CD8-positive, alpha-beta memory T cell (primary cell): ENCODE data around the gene SBK2. TPM values are rescaled to one million over a fixed set of nuclear protein-coding genes. Genes with fewer than 3 reads are reported as not detected.
"Not testable (repeated sequence)": the region's sequence is repeated elsewhere in the genome, so short reads cannot be mapped to it uniquely, and the experiment has no call there.

Experiments
- CTCF ChIA-PET: fragments of 350-600 bp; sonication (Branson Sonifier 250); formaldehyde crosslinking; loops from one replicate; lab custom pipeline; 2021; ENCODE audit warnings: antibody characterized with exemption; lab: Charles Lee
- POLR2A ChIA-PET: fragments of 350-600 bp; sonication (Branson Sonifier 250); formaldehyde crosslinking; loops from one replicate; lab custom pipeline; 2021; ENCODE audit warnings: antibody characterized with exemption; lab: Charles Lee
- DNase-seq, 5 donors: peaks; one replicate each; pipeline versions ENCODE4 v3.0.0 to v3.0.0-alpha.2; 2020 to 2022; ENCODE audit warnings: mixed read lengths in 1 of 5
- H3K27ac ChIP-seq: one replicate; pipeline ENCODE4 v1.7.0; 2013; ENCODE audit warnings: low read depth, mild to moderate bottlenecking, low read length, moderate library complexity
- H3K27me3 ChIP-seq: 2 replicates; pipeline ENCODE4 v1.7.0; 2013; ENCODE audit warnings: low read length, mild to moderate bottlenecking; ENCODE audit not compliant: insufficient read depth, poor library complexity, severe bottlenecking
- H3K36me3 ChIP-seq: 2 replicates; pipeline ENCODE4 v1.7.0; 2013; ENCODE audit warnings: mild to moderate bottlenecking, low read length, moderate library complexity; ENCODE audit not compliant: insufficient read depth
- H3K4me1 ChIP-seq: 2 replicates; pipeline ENCODE4 v1.7.0; 2013; ENCODE audit warnings: mild to moderate bottlenecking, low read length, moderate library complexity; ENCODE audit not compliant: insufficient read depth
- H3K4me3 ChIP-seq: 2 replicates; pipeline ENCODE4 v1.7.0; 2013; ENCODE audit warnings: mild to moderate bottlenecking, low read length
- H3K9me3 ChIP-seq: 2 replicates; pipeline ENCODE4 v1.7.0; 2013; ENCODE audit warnings: mild to moderate bottlenecking, low read length
- H3K27ac Mint-ChIP-seq, 8 donors: one replicate each; pipeline ENCODE4 v1.8.0; 2020 to 2021; ENCODE audit warnings: mixed read lengths in 8 of 8, mild to moderate bottlenecking in 6 of 8, inconsistent platforms in 3 of 8, moderate library complexity in 3 of 8
- H3K27me3 Mint-ChIP-seq, 2 donors: one replicate each; pipeline ENCODE4 v1.8.0; 2020 to 2021; ENCODE audit warnings: mixed read lengths in 2 of 2, mild to moderate bottlenecking in 1 of 2, moderate library complexity in 1 of 2
- H3K36me3 Mint-ChIP-seq, 3 donors: one replicate each; pipeline ENCODE4 v1.8.0; 2020 to 2021; ENCODE audit warnings: mixed read lengths in 3 of 3, inconsistent platforms in 1 of 3, mild to moderate bottlenecking in 1 of 3
- H3K4me1 Mint-ChIP-seq, 3 donors: one replicate each; pipeline ENCODE4 v1.8.0; 2020 to 2021; ENCODE audit warnings: mixed read lengths in 3 of 3, inconsistent platforms in 1 of 3, mild to moderate bottlenecking in 1 of 3
- H3K4me3 Mint-ChIP-seq, 7 donors: one replicate each; pipeline ENCODE4 v1.8.0; 2020 to 2021; ENCODE audit warnings: mixed read lengths in 7 of 7, mild to moderate bottlenecking in 6 of 7, moderate library complexity in 4 of 7, inconsistent platforms in 2 of 7
- H3K9me3 Mint-ChIP-seq, 5 donors: one replicate each; pipeline ENCODE4 v1.8.0; 2020 to 2022; ENCODE audit warnings: mixed read lengths in 5 of 5, mild to moderate bottlenecking in 3 of 5, moderate library complexity in 2 of 5, inconsistent platforms in 1 of 5
- polyA plus RNA-seq: library from polyadenylated mRNA; unstranded; fragments of 300-500 nt; fragmentation: Illumina TruSeq; gene quantifications from one replicate; pipeline ENCODE4 v1.2.3, GENCODE V29; 2021
- total RNA-seq, 2 experiments: library from RNA; stranded (reverse); gene quantifications; one replicate each; pipeline ENCODE4 v1.2.3, GENCODE V29; 2021

SBK2 gene
- total RNA-seq (not detected), polyA plus RNA-seq (not detected)

- Mint-ChIP-seq H3K27ac (no peak within 1 kb of the TSS), H3K9me3 (no peaks in the 10 kb centered on the region), H3K27me3 (peaks cover 0 to 6% of the 10 kb centered on the region in 2 donors), H3K4me1 (no peaks in the 10 kb centered on the region), H3K36me3 (no peaks in the 10 kb centered on the region), H3K4me3 (no peak within 1 kb of the TSS)
- no peaks in the 10 kb centered on the region for H3K9me3 ChIP-seq
- no peaks in the 10 kb centered on the region for H3K4me1 ChIP-seq
- H3K36me3 ChIP-seq: no peaks in the 10 kb centered on the region
- no peak for DNase-seq
- no peaks in the 10 kb centered on the region for H3K27me3 ChIP-seq
- POLR2A ChIA-PET: no interaction called here
- no peak within 1 kb of the TSS for H3K4me3 ChIP-seq
- H3K27ac ChIP-seq: no peak within 1 kb of the TSS
- CTCF ChIA-PET: no interaction called here
Observed at GRCh38 chr19:55536951-55537740, at the start of gene SBK2. SBK2 (minus strand) TSS chr19:55537133; CDS start chr19:55536294, 839 bp downstream.

- Histone ChIP-seq H3K4me3 (peak overlapping the region; percentile 34), H3K27me3 (no peaks in the 10 kb centered on the region), H3K36me3 (no peaks in the 10 kb centered on the region), H3K27ac (no peak overlapping the region), H3K9me3 (no peaks in the 10 kb centered on the region), H3K4me1 (peaks cover 34% of the 10 kb centered on the region)
- H3K4me3 Mint-ChIP-seq: peak overlapping the region; percentile 61 to 91 (median 76)
- CTCF ChIA-PET: interaction anchor here (2.2 kb wide), 1 partner anchor 20 kb away, joined by 7 read pairs; the partner anchor contains the start of gene ZNF865
- POLR2A ChIA-PET: interaction anchor here (0.6 to 1.4 kb wide), 3 partner anchors 49 to 469 kb away, joined by 3 to 4 read pairs (median 3); partner anchors contain the start of gene U2AF2
- DNase-seq: peak in 3 of 5 donors; percentile 40 to 62 (median 48)
- H3K27me3 Mint-ChIP-seq: peaks cover 8% of the 10 kb centered on the region in 2 donors
- H3K36me3 Mint-ChIP-seq: no peaks in the 10 kb centered on the region
- H3K27ac Mint-ChIP-seq: peak overlapping the region in 7 of 8 donors; percentile 50 to 95 (median 77)
- no peaks in the 10 kb centered on the region for H3K9me3 Mint-ChIP-seq
- peaks cover 33 to 45% (median 38%) of the 10 kb centered on the region in 3 donors for H3K4me1 Mint-ChIP-seq
Observed at GRCh38 chr19:55585658-55586339, 48.9 kb upstream of the SBK2 start.

DNA sequence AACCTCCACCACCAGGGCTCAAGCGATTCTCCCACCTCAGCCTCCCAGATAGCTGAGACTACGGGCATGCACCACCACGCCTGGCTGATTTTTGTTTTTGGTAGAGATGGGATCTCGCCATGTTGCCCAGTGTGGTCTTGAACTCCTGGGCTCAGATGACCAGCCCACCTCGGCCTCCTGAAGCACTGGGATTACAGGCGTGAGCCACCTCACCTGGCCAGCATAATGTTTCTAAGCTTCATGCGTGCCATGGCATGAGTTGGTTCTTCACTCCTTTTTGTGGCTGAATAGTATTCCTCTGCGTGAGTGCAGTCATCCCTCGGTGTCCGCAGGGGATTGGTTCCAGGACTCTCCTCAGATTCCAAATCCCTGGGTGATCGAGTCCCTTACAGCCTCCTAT lies 47.9 kb upstream of the SBK2 start:
- Mint-ChIP-seq H3K4me1 (peaks cover 35 to 49% (median 41%) of the 10 kb centered on the region in 3 donors), H3K9me3 (no peaks in the 10 kb centered on the region), H3K36me3 (peaks cover 0 to 1% (median 0%) of the 10 kb centered on the region in 3 donors), H3K27me3 (peaks cover 4 to 7% of the 10 kb centered on the region in 2 donors), H3K27ac (peak overlapping the region in 4 of 8 donors; percentile 26 to 82 (median 66)), H3K4me3 (peak overlapping the region in 2 of 7 donors; percentile 9 to 72)
- no peaks in the 10 kb centered on the region for H3K9me3 ChIP-seq
- no peaks in the 10 kb centered on the region for H3K27me3 ChIP-seq
- H3K27ac ChIP-seq: no peak overlapping the region
- peaks cover 35% of the 10 kb centered on the region for H3K4me1 ChIP-seq
- CTCF ChIA-PET: interaction anchor here (0.9 kb wide), 1 partner anchor 11 kb away, joined by 3 read pairs; no protein-coding TSS in a partner anchor
- DNase-seq: no peak
- POLR2A ChIA-PET: interaction anchor here (0.5 to 1.5 kb wide), 2 partner anchors 15 to 34 kb away, joined by 4 read pairs; partner anchors contain the start of gene FIZ1
- no peaks in the 10 kb centered on the region for H3K36me3 ChIP-seq
- H3K4me3 ChIP-seq: no peak overlapping the region

GRCh38 chr19:55583897-55584296 lies 47.0 kb upstream of the SBK2 start:
- H3K4me3 Mint-ChIP-seq, H3K4me3 ChIP-seq, H3K27ac Mint-ChIP-seq, H3K27ac ChIP-seq, H3K27me3 ChIP-seq, H3K9me3 ChIP-seq, H3K27me3 Mint-ChIP-seq, H3K36me3 Mint-ChIP-seq, H3K36me3 ChIP-seq, H3K9me3 Mint-ChIP-seq: not testable (repeated sequence)
- H3K4me1 ChIP-seq: peaks cover 38% of the 10 kb centered on the region
- ChIA-PET POLR2A (interaction anchor here (1.5 kb wide), 1 partner anchor 16 kb away, joined by 4 read pairs; the partner anchor contains the start of gene FIZ1), CTCF (interaction anchor here (1.5 kb wide), 1 partner anchor 22 kb away, joined by 3 read pairs; no protein-coding TSS in a partner anchor)
- peak in 1 of 5 donors; percentile 8 for DNase-seq
- peaks cover 37 to 54% (median 42%) of the 10 kb centered on the region in 3 donors for H3K4me1 Mint-ChIP-seq

- H3K4me3 Mint-ChIP-seq: peak overlapping the region in 6 of 7 donors; percentile 5 to 81 (median 34)
- H3K4me3 ChIP-seq, DNase-seq, H3K27me3 ChIP-seq, H3K9me3 Mint-ChIP-seq, H3K36me3 ChIP-seq, H3K9me3 ChIP-seq, H3K27me3 Mint-ChIP-seq, H3K36me3 Mint-ChIP-seq, H3K27ac ChIP-seq: not testable (repeated sequence)
- H3K4me1 Mint-ChIP-seq: peaks cover 32 to 46% (median 39%) of the 10 kb centered on the region in 3 donors
- POLR2A ChIA-PET: interaction anchor here (1.1 kb wide), 1 partner anchor 44 kb away, joined by 3 read pairs; no protein-coding TSS in a partner anchor
- peak overlapping the region in 5 of 8 donors; percentile 5 to 75 (median 25) for H3K27ac Mint-ChIP-seq
- CTCF ChIA-PET: interaction anchor here (1.5 kb wide), 1 partner anchor 24 kb away, joined by 3 read pairs; no protein-coding TSS in a partner anchor
- H3K4me1 ChIP-seq: peaks cover 29% of the 10 kb centered on the region
Observed at GRCh38 chr19:55582284-55582683, 45.4 kb upstream of the SBK2 start.

DNA sequence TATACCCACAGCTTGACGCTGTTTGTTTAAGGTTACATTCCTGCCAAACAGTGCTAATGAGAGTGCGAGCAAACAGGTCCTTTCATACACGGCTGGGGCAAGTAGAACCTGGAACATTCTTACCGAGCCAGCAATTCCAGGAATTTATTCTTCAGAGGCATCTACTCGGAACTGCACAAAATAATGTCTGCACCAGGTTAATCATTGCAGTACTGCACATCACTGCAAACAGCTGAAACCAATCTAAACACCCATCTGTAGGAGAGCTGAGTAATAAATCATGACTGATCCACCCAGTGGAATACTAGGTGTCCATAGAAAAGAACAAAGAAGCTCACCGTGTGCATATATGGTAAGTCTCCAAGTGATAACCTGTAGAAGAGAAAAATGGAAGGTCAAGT lies 44.9 kb upstream of the SBK2 start:
- H3K27ac Mint-ChIP-seq: peak overlapping the region in 6 of 8 donors; percentile 5 to 75 (median 46)
- no peak for DNase-seq
- Histone ChIP-seq H3K4me3 (no peak overlapping the region), H3K36me3 (no peaks in the 10 kb centered on the region), H3K27me3 (no peaks in the 10 kb centered on the region), H3K27ac (no peak overlapping the region), H3K4me1 (peaks cover 24% of the 10 kb centered on the region), H3K9me3 (no peaks in the 10 kb centered on the region)
- H3K9me3 Mint-ChIP-seq: peaks cover 0 to 3% (median 0%) of the 10 kb centered on the region in 5 donors
- CTCF ChIA-PET: interaction anchor here (0.7 to 1.0 kb wide), 3 partner anchors 18 to 441 kb away, joined by 3 to 4 read pairs (median 3); partner anchors contain the start of genes FIZ1 and ZNF524
- H3K36me3 Mint-ChIP-seq: peaks cover 8 to 13% (median 9%) of the 10 kb centered on the region in 3 donors
- H3K27me3 Mint-ChIP-seq: peaks cover 4% of the 10 kb centered on the region in 2 donors
- H3K4me3 Mint-ChIP-seq: peak overlapping the region; percentile 5 to 89 (median 81)
- H3K4me1 Mint-ChIP-seq: peaks cover 31 to 42% (median 37%) of the 10 kb centered on the region in 3 donors
- POLR2A ChIA-PET: interaction anchor here (0.8 to 1.1 kb wide), 2 partner anchors 44 to 243 kb away, joined by 3 read pairs; partner anchors contain the start of gene KMT5C

DNA sequence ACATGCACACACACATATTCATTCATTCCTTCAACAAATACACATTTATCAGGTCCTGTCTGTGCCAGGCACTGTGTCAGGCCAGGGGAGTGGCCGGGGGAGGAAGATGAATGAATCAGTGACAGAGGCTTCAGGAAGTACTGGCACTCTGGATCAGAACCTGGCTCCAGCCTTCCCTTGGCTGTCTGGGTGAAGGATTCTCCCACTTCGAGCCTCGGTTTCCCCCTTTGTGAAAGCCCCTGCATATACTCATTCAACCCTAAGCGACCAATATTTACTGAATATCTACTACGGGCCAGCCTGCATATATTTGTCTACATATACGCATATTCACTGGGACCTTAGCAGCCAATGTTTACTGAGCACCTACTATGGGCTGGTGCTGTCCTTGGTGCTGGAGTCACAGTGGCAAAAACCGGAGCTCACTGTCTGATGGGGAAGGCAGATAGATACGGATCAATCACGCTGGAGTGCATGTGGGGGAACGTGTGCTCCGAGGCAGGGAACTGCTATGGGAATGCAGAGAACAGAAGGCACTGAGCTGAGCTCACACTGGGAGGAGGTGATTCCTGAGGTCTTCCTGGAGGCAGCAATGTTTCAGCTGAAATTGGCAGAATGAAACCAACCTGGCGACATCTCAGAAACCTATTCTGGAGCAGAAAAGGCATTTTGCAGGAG lies 44.4 kb upstream of the SBK2 start:
- Histone ChIP-seq H3K4me3 (peak overlapping the region; percentile 56), H3K9me3 (no peaks in the 10 kb centered on the region), H3K4me1 (peaks cover 21% of the 10 kb centered on the region), H3K36me3 (no peaks in the 10 kb centered on the region), H3K27me3 (no peaks in the 10 kb centered on the region), H3K27ac (peak overlapping the region; percentile 12)
- Mint-ChIP-seq H3K9me3 (peaks cover 0 to 4% (median 0%) of the 10 kb centered on the region in 5 donors), H3K4me1 (peaks cover 29 to 36% (median 35%) of the 10 kb centered on the region in 3 donors), H3K27me3 (peaks cover 4% of the 10 kb centered on the region in 2 donors), H3K27ac (peak overlapping the region; percentile 39 to 94 (median 82)), H3K36me3 (peaks cover 10 to 15% (median 11%) of the 10 kb centered on the region in 3 donors), H3K4me3 (peak overlapping the region; percentile 72 to 89 (median 82))
- no peak for DNase-seq
- POLR2A ChIA-PET: interaction anchor here (0.8 to 1.0 kb wide), 2 partner anchors 18 to 242 kb away, joined by 3 to 4 read pairs; partner anchors contain the start of genes FIZ1, KMT5C and ZNF524
- CTCF ChIA-PET: interaction anchor here (0.7 to 1.6 kb wide), 5 partner anchors 18 to 440 kb away, joined by 3 to 7 read pairs (median 3); partner anchors contain the start of genes FIZ1 and ZNF524
